HepG2 (cell line): Measurements from ENCODE around the gene USP7. TPM values are rescaled to one million over a fixed set of nuclear protein-coding genes. Genes with fewer than 3 reads are reported as not detected.

Source experiments
- CBX5 ChIP-seq: sonication (generic); formaldehyde crosslinking; IDR thresholded peaks from 2 replicates; pipeline ENCODE4 v1.4.0; 2020; ENCODE audit warnings: missing genetic modification reagents, borderline replicate concordance
- GATAD2A ChIP-seq: IDR thresholded peaks from 2 replicates; pipeline ENCODE4 v1.6.1; 2016
- KAT7 ChIP-seq: IDR thresholded peaks from 2 replicates; pipeline ENCODE4 v1.6.1; 2018; ENCODE audit warnings: borderline replicate concordance, missing compliant biosample characterization
- NFKB2 ChIP-seq: sonication (generic); formaldehyde crosslinking; IDR thresholded peaks from 2 replicates; pipeline ENCODE4 v1.4.0; 2020; ENCODE audit warnings: missing genetic modification reagents, borderline replicate concordance
- POLR2AphosphoS2 ChIP-seq: IDR thresholded peaks from 2 replicates; pipeline ENCODE4 v1.6.1; 2011; ENCODE audit warnings: low read depth, low read length, improper control_type of control experiment
- PRPF4 ChIP-seq: fragments of 200-400 bp; formaldehyde crosslinking; IDR thresholded peaks from 2 replicates; pipeline ENCODE4 v1.6.1; 2016; ENCODE audit warnings: low read length, low read depth; ENCODE audit not compliant: poor library complexity, severe bottlenecking
- RFX1 ChIP-seq: fragments of 450-650 bp; IDR thresholded peaks from 2 replicates; pipeline ENCODE4 v1.6.1; 2017
- SOX6 ChIP-seq, 2 experiments: fragments of 450-650 bp in 1 of 2; sonication (generic) in 1 of 2; formaldehyde crosslinking in 1 of 2; IDR thresholded peaks; 2 replicates each; pipeline versions ENCODE4 v1.4.0 to v1.6.1; 2017 to 2020; ENCODE audit warnings: antibody characterized with exemption in 1 of 2, mild to moderate bottlenecking in 1 of 2, missing genetic modification reagents in 1 of 2
- SP1 ChIP-seq, 2 experiments: fragments of 450-650 bp in 1 of 2; sonication (generic) in 1 of 2; formaldehyde crosslinking in 1 of 2; IDR thresholded peaks; 2 replicates each; pipeline versions ENCODE4 v1.4.0 to v1.6.1; 2016 to 2020; ENCODE audit warnings: missing genetic modification reagents in 1 of 2
- THYN1 ChIP-seq: sonication (generic); formaldehyde crosslinking; IDR thresholded peaks from 2 replicates; pipeline ENCODE4 v1.8.1; 2023; ENCODE audit warnings: low read depth, mild to moderate bottlenecking, moderate library complexity, missing genetic modification reagents, borderline replicate concordance
- TP53 ChIP-seq: sonication (generic); formaldehyde crosslinking; conservative IDR thresholded peaks from 2 replicates; pipeline ENCODE4 v1.4.0; 2020; ENCODE audit warnings: missing genetic modification reagents
- ZMYM2 ChIP-seq: sonication (generic); formaldehyde crosslinking; IDR thresholded peaks from 2 replicates; pipeline ENCODE4 v1.8.0; 2022; ENCODE audit warnings: mild to moderate bottlenecking, missing genetic modification reagents
- ZNF101 ChIP-seq: sonication (generic); formaldehyde crosslinking; IDR thresholded peaks from 2 replicates; pipeline ENCODE4 v1.4.0; 2020; ENCODE audit warnings: mild to moderate bottlenecking, low read depth, missing genetic modification reagents, borderline replicate concordance
- ZNF3 ChIP-seq: IDR thresholded peaks from 2 replicates; pipeline ENCODE4 v1.7.0; 2017; ENCODE audit warnings: inconsistent platforms
- ZSCAN22 ChIP-seq: sonication (generic); formaldehyde crosslinking; IDR thresholded peaks from 2 replicates; pipeline ENCODE4 v1.4.0; 2020; ENCODE audit warnings: mild to moderate bottlenecking, missing genetic modification reagents
- ZSCAN29 ChIP-seq: sonication (generic); formaldehyde crosslinking; conservative IDR thresholded peaks from 2 replicates; pipeline ENCODE4 v1.4.0; 2020; ENCODE audit warnings: mild to moderate bottlenecking, missing genetic modification reagents
- polyA plus RNA-seq, 8 experiments: library from polyadenylated mRNA; depleted of rRNA in 3 of 8; stranded (reverse) in 7 of 8; unstranded in 1 of 8; fragments of >200 nt; fragmentation: Illumina TruSeq in 4 of 8; extraction: Trizol in 4 of 8; gene quantifications; 2 replicates each; pipeline versions ENCODE4 v1.2.1 to v1.2.3, GENCODE V29; 2011 to 2016; ENCODE audit warnings: low read depth in 4 of 8, missing spikeins in 1 of 8, mixed read lengths in 1 of 8; ENCODE audit not compliant: insufficient read depth in 1 of 8
- total RNA-seq, 5 experiments: library from RNA; depleted of rRNA; stranded (reverse); fragments of >200 nt; fragmentation: Illumina TruSeq; extraction: Trizol; gene quantifications; 2 replicates each; pipeline ENCODE4 v1.2.3, GENCODE V29; 2016; ENCODE audit warnings: low read depth in 1 of 5
- TF ChIP-seq, protein P1 (sequence below): sonication (generic); formaldehyde crosslinking; IDR thresholded peaks from 2 replicates; pipeline ENCODE4 v1.8.0; 2022; ENCODE audit warnings: mild to moderate bottlenecking, missing genetic modification reagents, moderate library complexity
- TF ChIP-seq, protein P2 (sequence below): sonication (generic); formaldehyde crosslinking; IDR thresholded peaks from 2 replicates; pipeline ENCODE4 v1.5.0; 2020; ENCODE audit warnings: missing genetic modification reagents
- TF ChIP-seq, protein P3 (sequence below): sonication (generic); formaldehyde crosslinking; IDR thresholded peaks from 2 replicates; pipeline ENCODE4 v1.8.0; 2023; ENCODE audit warnings: mild to moderate bottlenecking, missing genetic modification reagents
- TF ChIP-seq, protein P4 (sequence below): sonication (generic); formaldehyde crosslinking; IDR thresholded peaks from 2 replicates; pipeline ENCODE4 v1.4.0; 2020; ENCODE audit warnings: missing genetic modification reagents
- TF ChIP-seq, protein P5 (sequence below): IDR thresholded peaks from 2 replicates; pipeline ENCODE4 v1.6.1; 2018; ENCODE audit warnings: missing genetic modification reagents
- TF ChIP-seq, protein P6 (sequence below): IDR thresholded peaks from 2 replicates; pipeline ENCODE4 v1.6.1; 2016; ENCODE audit warnings: low read depth, borderline replicate concordance

USP7 gene
- total and polyA plus RNA-seq, 2 of the 13 experiments (the other 11 are each of a cell fraction or from before 2014, with no cell fraction given) = 52.5 to 173 TPM

DNA sequence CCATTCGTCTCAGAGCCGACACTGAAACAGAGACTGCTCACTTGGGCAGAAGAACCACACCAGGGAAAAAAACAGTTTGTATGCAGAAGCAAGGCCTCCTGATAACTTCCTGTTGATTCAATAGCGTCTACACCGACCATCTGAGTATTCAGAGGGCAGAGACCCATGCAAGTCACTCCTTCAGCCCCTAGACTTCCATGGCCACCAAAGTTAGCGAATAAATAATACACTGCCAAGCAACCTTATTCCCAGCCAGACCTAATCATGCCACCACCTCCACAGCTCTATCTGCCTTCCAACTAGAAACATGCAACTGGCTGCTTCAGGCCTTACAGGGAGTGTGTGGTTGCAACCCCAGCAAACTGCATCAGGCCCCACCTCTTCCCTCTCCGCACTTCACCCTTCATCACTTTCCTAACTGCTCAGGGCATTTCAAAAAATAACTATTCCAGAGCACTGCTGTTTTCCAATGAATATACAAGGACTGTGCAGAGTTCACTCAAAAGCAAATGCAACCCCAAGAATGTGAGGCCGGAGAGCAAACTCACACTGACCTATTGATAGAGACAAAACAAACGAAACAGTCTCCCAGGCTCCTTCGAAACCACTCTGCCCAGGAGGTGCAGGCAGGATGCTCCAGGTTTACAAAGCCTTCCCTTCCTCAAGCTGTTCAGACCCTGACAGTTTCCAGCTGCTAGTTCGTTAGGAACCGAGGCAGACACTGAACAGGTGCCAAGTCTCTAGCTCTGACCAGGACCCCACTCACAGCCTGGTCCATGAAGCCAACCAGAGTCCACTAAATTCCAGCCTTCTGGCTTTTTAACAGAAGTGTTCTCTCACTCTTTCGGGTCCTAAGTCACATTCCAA lies 3.6 kb downstream of the USP7 start (continued):
- TF ChIP-seq, protein P1, sequence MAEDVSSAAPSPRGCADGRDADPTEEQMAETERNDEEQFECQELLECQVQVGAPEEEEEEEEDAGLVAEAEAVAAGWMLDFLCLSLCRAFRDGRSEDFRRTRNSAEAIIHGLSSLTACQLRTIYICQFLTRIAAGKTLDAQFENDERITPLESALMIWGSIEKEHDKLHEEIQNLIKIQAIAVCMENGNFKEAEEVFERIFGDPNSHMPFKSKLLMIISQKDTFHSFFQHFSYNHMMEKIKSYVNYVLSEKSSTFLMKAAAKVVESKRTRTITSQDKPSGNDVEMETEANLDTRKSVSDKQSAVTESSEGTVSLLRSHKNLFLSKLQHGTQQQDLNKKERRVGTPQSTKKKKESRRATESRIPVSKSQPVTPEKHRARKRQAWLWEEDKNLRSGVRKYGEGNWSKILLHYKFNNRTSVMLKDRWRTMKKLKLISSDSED (CRISPR knock-in tag) = no peak
- TF ChIP-seq CBX5 (CRISPR knock-in tag) (peak; percentile 64), RFX1 (no peak), TP53 (CRISPR knock-in tag) (no peak), POLR2AphosphoS2 (0 out of 2 replicates have a peak, but pooled peaks have one; percentile 62), GATAD2A (CRISPR knock-in tag) (peak; percentile 92), PRPF4 (peak; percentile 38), SP1 (IDR thresholded peaks at IDR 0.05) (no peak), SP1 (CRISPR knock-in tag; IDR thresholded peaks at IDR 0.05) (0 out of 2 replicates have a peak, but pooled peaks have one; percentile 5), ZSCAN22 (CRISPR knock-in tag) (no peak), ZNF3 (CRISPR knock-in tag) (no peak), ZSCAN29 (CRISPR knock-in tag) (peak; percentile 100), ZNF101 (CRISPR knock-in tag) (no peak), THYN1 (CRISPR knock-in tag) (no peak), ZMYM2 (CRISPR knock-in tag) (no peak), KAT7 (peak; percentile 77), SOX6 (IDR thresholded peaks at IDR 0.05) (no peak), SOX6 (CRISPR knock-in tag; IDR thresholded peaks at IDR 0.05) (peak; percentile 91), NFKB2 (no peak)
- TF ChIP-seq, protein P2, sequence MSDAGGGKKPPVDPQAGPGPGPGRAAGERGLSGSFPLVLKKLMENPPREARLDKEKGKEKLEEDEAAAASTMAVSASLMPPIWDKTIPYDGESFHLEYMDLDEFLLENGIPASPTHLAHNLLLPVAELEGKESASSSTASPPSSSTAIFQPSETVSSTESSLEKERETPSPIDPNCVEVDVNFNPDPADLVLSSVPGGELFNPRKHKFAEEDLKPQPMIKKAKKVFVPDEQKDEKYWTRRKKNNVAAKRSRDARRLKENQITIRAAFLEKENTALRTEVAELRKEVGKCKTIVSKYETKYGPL (CRISPR knock-in tag) = no peak
- TF ChIP-seq, protein P3, sequence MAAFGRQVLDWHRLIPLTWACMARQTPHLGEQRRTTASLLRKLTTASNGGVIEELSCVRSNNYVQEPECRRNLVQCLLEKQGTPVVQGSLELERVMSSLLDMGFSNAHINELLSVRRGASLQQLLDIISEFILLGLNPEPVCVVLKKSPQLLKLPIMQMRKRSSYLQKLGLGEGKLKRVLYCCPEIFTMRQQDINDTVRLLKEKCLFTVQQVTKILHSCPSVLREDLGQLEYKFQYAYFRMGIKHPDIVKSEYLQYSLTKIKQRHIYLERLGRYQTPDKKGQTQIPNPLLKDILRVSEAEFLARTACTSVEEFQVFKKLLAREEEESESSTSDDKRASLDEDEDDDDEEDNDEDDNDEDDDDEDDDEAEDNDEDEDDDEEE = no peak
- TF ChIP-seq, protein P4, sequence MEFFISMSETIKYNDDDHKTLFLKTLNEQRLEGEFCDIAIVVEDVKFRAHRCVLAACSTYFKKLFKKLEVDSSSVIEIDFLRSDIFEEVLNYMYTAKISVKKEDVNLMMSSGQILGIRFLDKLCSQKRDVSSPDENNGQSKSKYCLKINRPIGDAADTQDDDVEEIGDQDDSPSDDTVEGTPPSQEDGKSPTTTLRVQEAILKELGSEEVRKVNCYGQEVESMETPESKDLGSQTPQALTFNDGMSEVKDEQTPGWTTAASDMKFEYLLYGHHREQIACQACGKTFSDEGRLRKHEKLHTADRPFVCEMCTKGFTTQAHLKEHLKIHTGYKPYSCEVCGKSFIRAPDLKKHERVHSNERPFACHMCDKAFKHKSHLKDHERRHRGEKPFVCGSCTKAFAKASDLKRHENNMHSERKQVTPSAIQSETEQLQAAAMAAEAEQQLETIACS (CRISPR knock-in tag) = no peak
- TF ChIP-seq, protein P5, sequence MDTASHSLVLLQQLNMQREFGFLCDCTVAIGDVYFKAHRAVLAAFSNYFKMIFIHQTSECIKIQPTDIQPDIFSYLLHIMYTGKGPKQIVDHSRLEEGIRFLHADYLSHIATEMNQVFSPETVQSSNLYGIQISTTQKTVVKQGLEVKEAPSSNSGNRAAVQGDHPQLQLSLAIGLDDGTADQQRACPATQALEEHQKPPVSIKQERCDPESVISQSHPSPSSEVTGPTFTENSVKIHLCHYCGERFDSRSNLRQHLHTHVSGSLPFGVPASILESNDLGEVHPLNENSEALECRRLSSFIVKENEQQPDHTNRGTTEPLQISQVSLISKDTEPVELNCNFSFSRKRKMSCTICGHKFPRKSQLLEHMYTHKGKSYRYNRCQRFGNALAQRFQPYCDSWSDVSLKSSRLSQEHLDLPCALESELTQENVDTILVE = no peak
- TF ChIP-seq, protein P6, sequence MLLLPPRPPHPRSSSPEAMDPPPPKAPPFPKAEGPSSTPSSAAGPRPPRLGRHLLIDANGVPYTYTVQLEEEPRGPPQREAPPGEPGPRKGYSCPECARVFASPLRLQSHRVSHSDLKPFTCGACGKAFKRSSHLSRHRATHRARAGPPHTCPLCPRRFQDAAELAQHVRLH (CRISPR knock-in tag) = peak; percentile 52; the same call in 1 of the 2 replicates
